ENCODE data around the gene EML6.

DNA sequence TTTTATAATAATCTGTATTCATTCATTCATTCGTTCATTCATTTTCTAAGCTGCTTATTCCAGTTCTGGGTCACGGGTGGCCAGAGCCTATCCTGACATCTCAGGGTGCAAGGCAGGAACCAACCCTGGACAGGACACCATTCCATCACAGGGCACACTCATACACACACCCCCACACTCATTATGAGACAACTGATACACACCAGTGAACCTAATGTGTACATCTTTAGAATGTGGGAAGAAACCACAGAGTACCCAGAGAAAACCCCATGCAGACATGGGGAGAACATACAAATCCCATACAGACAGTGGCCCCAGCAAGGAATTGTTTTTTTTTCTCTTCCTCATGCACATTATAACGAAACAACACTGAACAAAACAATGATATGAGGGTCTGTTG, 272.1 kb downstream of the EML6 start:
- TF ChIP-seq, protein P1, sequence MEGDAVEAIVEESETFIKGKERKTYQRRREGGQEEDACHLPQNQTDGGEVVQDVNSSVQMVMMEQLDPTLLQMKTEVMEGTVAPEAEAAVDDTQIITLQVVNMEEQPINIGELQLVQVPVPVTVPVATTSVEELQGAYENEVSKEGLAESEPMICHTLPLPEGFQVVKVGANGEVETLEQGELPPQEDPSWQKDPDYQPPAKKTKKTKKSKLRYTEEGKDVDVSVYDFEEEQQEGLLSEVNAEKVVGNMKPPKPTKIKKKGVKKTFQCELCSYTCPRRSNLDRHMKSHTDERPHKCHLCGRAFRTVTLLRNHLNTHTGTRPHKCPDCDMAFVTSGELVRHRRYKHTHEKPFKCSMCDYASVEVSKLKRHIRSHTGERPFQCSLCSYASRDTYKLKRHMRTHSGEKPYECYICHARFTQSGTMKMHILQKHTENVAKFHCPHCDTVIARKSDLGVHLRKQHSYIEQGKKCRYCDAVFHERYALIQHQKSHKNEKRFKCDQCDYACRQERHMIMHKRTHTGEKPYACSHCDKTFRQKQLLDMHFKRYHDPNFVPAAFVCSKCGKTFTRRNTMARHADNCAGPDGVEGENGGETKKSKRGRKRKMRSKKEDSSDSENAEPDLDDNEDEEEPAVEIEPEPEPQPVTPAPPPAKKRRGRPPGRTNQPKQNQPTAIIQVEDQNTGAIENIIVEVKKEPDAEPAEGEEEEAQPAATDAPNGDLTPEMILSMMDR (IDR thresholded peaks at IDR 0.05; ENCODE audit: low read depth, low read length): no peak
- TF ChIP-seq POLR2A (IDR thresholded peaks at IDR 0.05; ENCODE audit: extremely low read depth, insufficient read length) (no peak), MYC (IDR thresholded peaks at IDR 0.05; ENCODE audit: low read depth, low read length) (no peak)
- TF ChIP-seq, protein P2, sequence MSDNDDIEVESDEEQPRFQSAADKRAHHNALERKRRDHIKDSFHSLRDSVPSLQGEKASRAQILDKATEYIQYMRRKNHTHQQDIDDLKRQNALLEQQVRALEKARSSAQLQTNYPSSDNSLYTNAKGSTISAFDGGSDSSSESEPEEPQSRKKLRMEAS (IDR thresholded peaks at IDR 0.05; ENCODE audit: low read depth, low read length): no peak
